GM18505 (cell line): ENCODE measurements around the gene RBM18.
A peak's percentile ranks its signal among the peaks of the same experiment; 100 is the strongest.

ENCODE experiments used
- ATAC-seq: cut with Tn5 transposase; IDR thresholded peaks from one replicate; pipeline ENCODE4 v1.9.1; 2021; ENCODE audit not compliant: unreplicated experiment
- POLR2A ChIP-seq: IDR thresholded peaks from 4 replicates; pipeline ENCODE4 v1.6.1; 2011; ENCODE audit warnings: borderline replicate concordance; ENCODE audit not compliant: insufficient read depth, insufficient read length; ENCODE audit errors: extremely low read depth

RBM18 gene

DNA sequence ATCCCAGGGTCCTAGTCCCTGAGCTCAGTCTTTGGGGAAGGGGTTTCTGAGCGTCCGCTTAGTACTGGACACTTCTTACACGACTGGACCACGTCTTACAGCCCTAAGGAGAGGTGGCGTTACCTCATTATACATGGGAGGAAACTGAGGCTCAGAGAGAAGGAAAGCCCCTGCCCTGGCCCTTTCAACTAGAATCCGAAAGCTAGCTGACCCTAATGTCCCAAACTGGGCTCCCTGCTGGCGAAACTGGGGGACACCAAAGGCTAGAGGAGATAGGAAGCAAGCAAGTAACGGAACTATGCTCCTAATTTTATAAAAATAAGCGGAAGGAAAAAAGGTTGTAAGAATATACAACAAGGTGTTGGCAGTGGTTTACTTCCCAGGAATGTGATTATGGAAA lies 50.1 kb downstream of the RBM18 start:
- no peak for TF ChIP-seq POLR2A
- no peak for ATAC-seq

GRCh38 chr9:122213589-122214413 lies 50.8 kb downstream of the RBM18 start:
- peak; percentile 52 for ATAC-seq

DNA sequence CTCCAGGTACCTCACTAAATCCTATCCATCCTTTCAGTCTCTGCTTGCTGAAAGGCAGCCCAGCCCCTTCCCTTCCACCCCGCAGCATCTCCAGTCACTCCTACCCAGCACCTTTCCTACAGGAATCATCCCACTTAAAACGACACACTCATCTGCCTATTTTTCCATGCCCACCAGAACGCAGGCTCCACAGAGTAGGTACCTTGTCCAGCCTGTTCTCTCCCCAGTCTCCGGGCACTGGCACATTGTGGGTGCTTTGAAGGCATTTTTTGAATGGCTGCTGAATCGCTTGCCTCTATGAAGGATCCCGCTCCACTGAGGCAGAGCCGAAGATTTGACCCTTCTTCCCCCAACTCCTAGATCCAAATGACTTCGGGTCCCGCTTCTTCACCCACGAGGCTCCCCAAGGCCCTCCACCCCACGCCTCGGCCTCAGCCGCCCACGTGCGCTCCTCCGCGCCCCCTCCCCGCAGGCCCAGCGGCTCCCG lies 51.5 kb downstream of the RBM18 start:
- ATAC-seq, result no peak
- no peak for TF ChIP-seq POLR2A

More at GRCh38 chr9:122213589-122214413, 50.8 kb downstream of the RBM18 start:
- TF ChIP-seq POLR2A, result no peak

- no peak for TF ChIP-seq POLR2A
- ATAC-seq, result no peak
These were observed 52.1 kb downstream of the RBM18 start for GRCh38 chr9:122212473-122213004.

DNA sequence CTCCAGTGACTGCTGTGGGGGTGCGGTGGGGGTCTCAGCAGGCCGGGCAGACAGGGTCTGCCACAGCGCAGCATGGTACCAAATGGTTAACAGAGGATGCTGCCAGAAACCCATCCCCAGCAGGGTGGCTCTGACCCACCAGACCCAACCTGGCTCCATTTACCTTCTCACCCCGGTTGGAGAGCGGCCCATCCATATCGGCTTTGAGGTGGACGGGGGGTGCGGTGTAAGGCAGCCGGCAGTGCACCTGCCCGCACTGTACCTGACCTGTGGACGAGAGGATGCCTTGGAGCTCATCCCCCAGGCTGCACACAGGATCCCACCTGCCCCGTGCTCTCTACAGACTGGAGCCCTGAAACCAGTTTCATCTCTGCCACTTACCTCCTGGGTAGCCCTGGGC lies 55.2 kb downstream of the RBM18 start:
- TF ChIP-seq POLR2A, result no peak
- ATAC-seq, result no peak

- no peak for ATAC-seq
- no peak for TF ChIP-seq POLR2A
These were observed 57.5 kb downstream of the RBM18 start for GRCh38 chr9:122207096-122207495.

DNA sequence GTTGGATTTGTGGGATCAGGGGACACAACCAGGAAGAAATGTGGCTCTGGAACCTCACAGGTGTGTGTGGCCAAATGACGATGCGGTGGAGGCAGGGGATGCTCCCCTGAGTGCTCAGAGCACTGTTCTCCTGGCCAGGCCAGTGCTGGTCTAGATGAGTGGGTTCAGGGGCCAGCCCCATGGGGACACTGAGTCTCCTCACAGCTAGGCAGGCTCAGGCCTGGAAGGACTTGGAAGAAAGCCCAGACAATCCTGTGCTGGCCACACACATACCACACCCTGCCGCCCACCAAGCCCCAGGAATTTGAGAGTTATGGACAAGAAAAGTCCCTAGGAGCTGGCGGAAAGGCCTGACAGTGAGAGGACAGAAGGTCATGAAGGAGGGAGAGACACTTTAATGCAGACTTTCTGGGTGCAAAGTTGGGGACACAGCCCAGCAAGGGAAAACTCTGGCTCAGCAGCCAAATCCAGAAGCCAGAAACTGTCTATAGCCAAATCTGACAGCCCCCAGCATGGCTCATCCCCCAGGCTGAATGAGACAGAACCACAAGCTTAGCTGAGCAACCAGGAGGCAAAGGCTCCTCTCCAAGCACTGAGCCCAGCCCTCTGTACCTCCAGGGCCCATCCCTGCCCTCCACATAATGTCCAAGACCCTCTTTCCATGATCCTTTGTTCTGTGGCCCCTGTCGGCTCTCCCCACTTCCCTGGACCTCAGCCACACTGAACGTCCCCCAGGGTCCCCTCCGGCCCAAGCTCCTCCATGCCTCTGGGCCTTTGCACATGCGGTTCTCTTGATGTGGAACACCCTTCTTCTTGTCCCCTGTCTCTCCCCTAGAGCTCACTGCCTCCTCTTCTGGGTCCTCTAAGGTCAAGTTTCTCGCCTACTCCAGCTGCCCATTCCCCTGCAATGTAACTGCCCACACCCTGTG lies 58.3 kb downstream of the RBM18 start:
- ATAC-seq, result no peak
- no peak for TF ChIP-seq POLR2A

- ATAC-seq, result no peak
- no peak for TF ChIP-seq POLR2A
These were observed 59.5 kb downstream of the RBM18 start for GRCh38 chr9:122205176-122205575.

- no peak for ATAC-seq
- TF ChIP-seq POLR2A, result no peak
These were observed 60.1 kb downstream of the RBM18 start for GRCh38 chr9:122204491-122204890.

DNA sequence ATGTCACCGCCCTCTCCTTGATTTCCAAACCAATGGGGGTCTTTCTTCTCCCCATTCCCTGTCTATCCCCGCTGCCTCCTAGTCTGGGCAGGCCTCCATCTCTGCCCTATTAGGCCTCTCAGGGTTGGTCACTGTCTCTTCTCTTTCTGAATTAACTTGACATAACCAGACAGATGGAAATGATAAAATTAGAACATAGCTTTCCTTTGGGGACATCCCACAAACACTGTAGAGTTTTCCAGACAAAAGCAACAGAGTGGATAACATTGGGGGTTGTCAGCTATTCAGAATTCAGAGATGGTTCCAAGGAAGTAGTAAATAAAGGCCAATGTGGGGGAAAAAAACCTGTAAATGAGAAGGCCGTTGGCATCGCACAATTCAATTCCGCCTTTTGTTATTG lies 60.6 kb downstream of the RBM18 start:
- TF ChIP-seq POLR2A, result no peak
- no peak for ATAC-seq

GRCh38 chr9:122202111-122202510 lies 62.5 kb downstream of the RBM18 start:
- ATAC-seq, result no peak
- TF ChIP-seq POLR2A, result no peak

DNA sequence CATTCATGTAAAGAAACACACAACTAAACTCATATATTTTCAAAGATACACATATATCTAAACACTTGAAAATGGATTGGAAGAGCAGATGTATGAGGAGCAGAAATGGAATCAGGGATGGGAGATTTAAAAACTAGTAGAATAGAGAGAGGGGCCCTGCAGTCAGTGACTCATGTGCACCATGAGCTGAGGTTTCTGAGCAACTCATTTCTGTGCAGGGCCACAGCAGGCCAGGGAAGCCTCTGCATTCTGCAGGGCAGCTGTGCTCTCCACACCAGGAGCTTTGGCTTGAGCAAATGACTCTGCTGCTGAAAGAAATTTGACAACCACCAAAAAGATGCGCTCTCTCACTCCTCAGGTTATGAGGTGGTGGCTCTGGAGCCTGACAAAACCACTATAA lies 63.0 kb downstream of the RBM18 start:
- no peak for TF ChIP-seq POLR2A
- ATAC-seq, result no peak

DNA sequence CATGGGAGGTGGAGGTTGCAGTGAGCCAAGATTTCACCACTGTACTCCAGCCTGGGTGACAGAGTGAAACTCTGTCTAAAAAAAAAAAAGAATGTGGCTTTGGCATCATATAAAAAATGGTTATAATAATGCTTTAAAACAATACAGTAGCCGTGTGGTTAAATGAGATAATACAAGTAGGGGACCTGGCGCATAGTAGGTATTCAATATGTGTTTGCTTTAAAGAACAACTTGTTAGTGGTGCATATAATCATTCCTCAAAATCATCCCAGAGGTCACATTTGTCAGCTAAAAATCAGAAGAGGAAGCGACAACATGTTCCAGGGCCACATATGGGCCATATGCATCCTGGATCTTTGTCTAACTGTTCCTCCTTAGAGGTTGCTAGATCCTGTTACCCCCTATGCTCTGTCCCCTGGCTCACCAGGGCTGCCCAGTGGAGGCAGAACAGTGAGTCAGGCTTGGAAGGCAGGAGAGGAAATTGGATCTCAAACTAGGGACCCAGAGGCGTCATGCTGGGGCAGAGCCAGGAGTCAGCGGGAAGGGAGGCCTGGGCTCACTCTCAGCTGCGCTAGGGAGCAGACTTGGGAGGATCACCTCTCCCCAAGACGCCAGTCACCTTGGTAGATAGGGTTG lies 63.6 kb downstream of the RBM18 start:
- no peak for TF ChIP-seq POLR2A
- no peak for ATAC-seq
